Eye (tissue), 1 donor: ENCODE measurements around the gene GPN1.
"Not testable (repeated sequence)": the region's sequence is repeated elsewhere in the genome, so short reads cannot be mapped to it uniquely, and the experiment has no call there.

Source experiments
- DNase-seq: peaks from one replicate; pipeline ENCODE4 v3.0.0-alpha.2; 2015

Gene GPN1

GRCh38 chr2:27628767-27629709 is at the start of gene GPN1, which contains the start of gene CCDC121:
Gene GPN1 (plus strand): TSS chr2:27629050. CDS start chr2:27629059, 9 bp downstream.
Gene CCDC121 (minus strand): TSS chr2:27629012. CDS start chr2:27627799, 1,213 bp downstream.
- DNase-seq = peak; percentile 95

- no peak for DNase-seq
These were observed 47.3 kb upstream of the GPN1 start for GRCh38 chr2:27581417-27582128.

GRCh38 chr2:27582129-27582694 is 46.6 kb upstream of the GPN1 start:
- DNase-seq = no peak

- DNase-seq = peak; percentile 96
These were observed 46.0 kb upstream of the GPN1 start, which contains the start of gene ZNF512 for GRCh38 chr2:27582695-27583389. Gene ZNF512 (plus strand): TSS chr2:27583042. CDS start chr2:27583113, 71 bp downstream.

- no peak for DNase-seq
These were observed 45.4 kb upstream of the GPN1 start for GRCh38 chr2:27583390-27583915.

GRCh38 chr2:27584597-27584996 is 44.3 kb upstream of the GPN1 start:
- DNase-seq = no peak

- DNase-seq = no peak
These were observed 41.8 kb upstream of the GPN1 start for GRCh38 chr2:27587025-27587424.

GRCh38 chr2:27588308-27588707 is 40.5 kb upstream of the GPN1 start:
- DNase-seq = no peak

- DNase-seq = no peak
These were observed 37.1 kb upstream of the GPN1 start for GRCh38 chr2:27591745-27592144.

- DNase-seq = no peak
These were observed 35.6 kb upstream of the GPN1 start for GRCh38 chr2:27593240-27593639.

- DNase-seq = not testable (repeated sequence)
These were observed 34.7 kb upstream of the GPN1 start for GRCh38 chr2:27594020-27594703.

- DNase-seq = not testable (repeated sequence)
These were observed 33.4 kb upstream of the GPN1 start for GRCh38 chr2:27595412-27595811.

- no peak for DNase-seq
These were observed 32.2 kb upstream of the GPN1 start for GRCh38 chr2:27596627-27597026.

- no peak for DNase-seq
These were observed 22.2 kb upstream of the GPN1 start for GRCh38 chr2:27606611-27607010.

GRCh38 chr2:27613985-27614384 is 14.9 kb upstream of the GPN1 start:
- DNase-seq = no peak

- DNase-seq = peak; percentile 66
These were observed 13.5 kb upstream of the GPN1 start for GRCh38 chr2:27615316-27615715.

- DNase-seq = no peak
These were observed 7.3 kb upstream of the GPN1 start for GRCh38 chr2:27621524-27621923.

- DNase-seq = no peak
These were observed 5.9 kb upstream of the GPN1 start for GRCh38 chr2:27622921-27623384.

- no peak for DNase-seq
These were observed 3.9 kb upstream of the GPN1 start for GRCh38 chr2:27624943-27625342.

- DNase-seq = not testable (repeated sequence)
These were observed 2.5 kb upstream of the GPN1 start for GRCh38 chr2:27626323-27626722.

GRCh38 chr2:27626921-27627320 is 1.9 kb upstream of the GPN1 start:
- not testable (repeated sequence) for DNase-seq
